GM12878 (cell line): Measurements from ENCODE around the gene PNPLA4. TPM values are rescaled to one million over a fixed set of nuclear protein-coding genes. Genes with fewer than 3 reads are reported as not detected.
A peak's percentile ranks its signal among the peaks of the same experiment; 100 is the strongest.

Source experiments
- ATAC-seq: fragments of 200-7000 bp; cut with Tn5 transposase; 3 replicates; pipeline ENCODE4 v1.9.1; 2020; ENCODE audit warnings: mild to moderate bottlenecking, moderate library complexity
- Bru-seq: library from RNA; stranded (reverse); fragments of 400-500 nt; gene quantifications from one replicate; lab custom pipeline; 2021; lab: Mats Ljungman, UMichigan
- BruChase-seq, 2 experiments: library from RNA; stranded (reverse); fragments of 400-500 nt; gene quantifications; one replicate each; lab custom pipeline; 2021; lab: Mats Ljungman, UMichigan
- BruUV-seq: library from RNA; stranded (reverse); fragments of 400-500 nt; replicated peaks from 2 replicates; lab custom pipeline; 2021; lab: Mats Ljungman, UMichigan
- CTCF ChIA-PET: fragments of 300-600 bp; sonication (Branson Sonifier 250); formaldehyde crosslinking; extraction: SDS; loops from one replicate; lab custom pipeline; 2021; ENCODE audit warnings: inconsistent platforms; lab: Yijun Ruan, JAX
- POLR2A ChIA-PET: fragments of 350-600 bp; formaldehyde crosslinking; extraction: SDS; loops from one replicate; lab custom pipeline; 2021; ENCODE audit warnings: inconsistent platforms; lab: Charles Lee
- RAD21 ChIA-PET: fragments of 300-600 bp; sonication (Branson Sonifier 250); formaldehyde crosslinking; loops from one replicate; lab custom pipeline; 2023; ENCODE audit warnings: antibody characterized with exemption; ENCODE audit not compliant: unreplicated experiment; lab: Charles Lee
- SMC1A ChIA-PET: fragments of 300-600 bp; sonication (Branson Sonifier 250); formaldehyde crosslinking; loops from one replicate; lab custom pipeline; 2023; ENCODE audit not compliant: unreplicated experiment, uncharacterized antibody; lab: Charles Lee
- DNase-seq: peaks from one replicate; pipeline ENCODE4 v3.0.0-alpha.2; 2011; ENCODE audit warnings: low read depth, low spot score
- FAIRE-seq: peaks from 3 replicates; lab custom pipeline; 2011; peaks lifted over from hg19 to GRCh38; lab: Jason Lieb, UNC
- H2AFZ ChIP-seq: 2 replicates; pipeline ENCODE4 v1.6.0; 2011; ENCODE audit warnings: low read depth, low read length, control low read depth; ENCODE audit not compliant: control insufficient read depth
- H3K27ac ChIP-seq: 2 replicates; pipeline ENCODE4 v1.5.1; 2011; ENCODE audit warnings: control low read depth; ENCODE audit not compliant: control insufficient read depth, insufficient read depth
- H3K27me3 ChIP-seq, 2 experiments: replicated peaks in 1 of 2; 2 replicates each; pipeline versions ENCODE4 v1.6.0 to v1.6.1; 2011; ENCODE audit warnings: low read length in 1 of 2; ENCODE audit not compliant: control insufficient read depth in 2 of 2, insufficient read depth in 2 of 2
- H3K36me3 ChIP-seq, 2 experiments: 2 replicates each; pipeline ENCODE4 v1.5.1; 2011; ENCODE audit warnings: low read length in 1 of 2; ENCODE audit not compliant: control insufficient read depth in 2 of 2, insufficient read depth in 2 of 2
- H3K4me1 ChIP-seq: 2 replicates; pipeline ENCODE4 v1.6.1; 2011; ENCODE audit warnings: mild to moderate bottlenecking, low read length, moderate library complexity, mixed read lengths; ENCODE audit not compliant: control insufficient read depth, insufficient read depth
- H3K4me2 ChIP-seq: 2 replicates; pipeline ENCODE4 v1.6.0; 2011; ENCODE audit warnings: control low read depth; ENCODE audit not compliant: control insufficient read depth, insufficient read depth
- H3K4me3 ChIP-seq: fragments of 200-600 bp; sonication (generic); 2 replicates; pipeline ENCODE4 v1.5.1; 2016
- H3K79me2 ChIP-seq: 2 replicates; pipeline ENCODE4 v1.6.0; 2011; ENCODE audit warnings: low read length; ENCODE audit not compliant: control insufficient read depth, insufficient read depth
- H3K9ac ChIP-seq: 2 replicates; pipeline ENCODE4 v1.8.0; 2011; ENCODE audit warnings: low read length, control low read depth, mixed read lengths; ENCODE audit not compliant: control insufficient read depth, insufficient read depth
- H3K9me3 ChIP-seq: replicated peaks from 3 replicates; pipeline ENCODE4 v1.5.1; 2011; ENCODE audit warnings: mild to moderate bottlenecking, low read length; ENCODE audit not compliant: control insufficient read depth, insufficient read depth
- H4K20me1 ChIP-seq: 2 replicates; pipeline ENCODE4 v1.6.0; 2011; ENCODE audit not compliant: control insufficient read depth, insufficient read depth
- BRCA1 ChIP-seq: IDR thresholded peaks from 2 replicates; pipeline ENCODE4 v1.6.1; 2011; ENCODE audit warnings: low read depth, low read length, improper control_type of control experiment
- CBFB ChIP-seq: IDR thresholded peaks from 2 replicates; pipeline ENCODE4 v1.6.1; 2016; ENCODE audit warnings: antibody characterized with exemption, low read depth
- CEBPB ChIP-seq, 2 experiments: fragments of 150-350 bp in 1 of 2; IDR thresholded peaks; 2 replicates each; pipeline ENCODE4 v1.6.1; 2012 to 2014; ENCODE audit warnings: low read depth in 2 of 2, low read length in 2 of 2, borderline replicate concordance in 1 of 2, inconsistent platforms in 1 of 2
- CHD4 ChIP-seq: fragments of 200-600 bp; sonication (generic); IDR thresholded peaks from 2 replicates; pipeline ENCODE4 v1.6.1; 2016; ENCODE audit warnings: mild to moderate bottlenecking
- HDAC6 ChIP-seq: fragments of 200-600 bp; sonication (generic); IDR thresholded peaks from one replicate; pipeline ENCODE4 v1.8.0; 2017; ENCODE audit warnings: antibody characterized with exemption; ENCODE audit not compliant: unreplicated experiment
- IRF5 ChIP-seq: fragments of 450-650 bp; IDR thresholded peaks from 2 replicates; pipeline ENCODE4 v1.6.1; 2017; ENCODE audit warnings: borderline replicate concordance
- MTA2 ChIP-seq: fragments of 450-650 bp; IDR thresholded peaks from 2 replicates; pipeline ENCODE4 v1.6.1; 2016; ENCODE audit warnings: low read depth, mild to moderate bottlenecking, moderate library complexity
- NFYA ChIP-seq: IDR thresholded peaks from 2 replicates; pipeline ENCODE4 v1.6.1; 2011; ENCODE audit warnings: low read depth, mild to moderate bottlenecking, low read length, improper control_type of control experiment, borderline replicate concordance
- PAX5 ChIP-seq: IDR thresholded peaks from 2 replicates; pipeline ENCODE4 v1.6.1; 2011; ENCODE audit warnings: low read depth, low read length, borderline replicate concordance
- PKNOX1 ChIP-seq: fragments of 450-650 bp; IDR thresholded peaks from 2 replicates; pipeline ENCODE4 v1.6.1; 2016; ENCODE audit warnings: mild to moderate bottlenecking
- RBBP5 ChIP-seq: fragments of 200-600 bp; sonication (generic); conservative IDR thresholded peaks from 2 replicates; pipeline ENCODE4 v1.6.1; 2016
- SIN3A ChIP-seq: IDR thresholded peaks from 2 replicates; pipeline ENCODE4 v1.6.1; 2012; ENCODE audit warnings: low read depth, low read length, improper control_type of control experiment
- SIX5 ChIP-seq: IDR thresholded peaks from 2 replicates; pipeline ENCODE4 v1.6.1; 2011; ENCODE audit warnings: mild to moderate bottlenecking, low read depth, low read length, moderate library complexity; ENCODE audit not compliant: severe bottlenecking
- SMARCA5 ChIP-seq: fragments of 450-650 bp; IDR thresholded peaks from 2 replicates; pipeline ENCODE4 v1.6.1; 2017; ENCODE audit warnings: mild to moderate bottlenecking
- TARDBP ChIP-seq: IDR thresholded peaks from 2 replicates; pipeline ENCODE4 v1.6.1; 2016; ENCODE audit warnings: borderline replicate concordance
- ZNF384 ChIP-seq: IDR thresholded peaks from 2 replicates; pipeline ENCODE4 v1.6.1; 2012; ENCODE audit warnings: low read depth, mild to moderate bottlenecking, low read length, improper control_type of control experiment, borderline replicate concordance
- WGBS: methylation state at CpG from one replicate; pipeline ENCODE4 v1.1.6; 2016; ENCODE audit warnings: low lambda C conversion rate; ENCODE audit not compliant: insufficient replicate concordance, insufficient coverage; ENCODE audit errors: missing lambda C conversion rate; 5-methylcytosine and 5-hydroxymethylcytosine counted together
- in situ Hi-C: fragments of 300-500 bp; cut with MboI; formaldehyde crosslinking; loops from 9 replicates; pipeline ENCODE4 v1.14.3; 2018; ENCODE audit warnings: mixed read lengths
- intact Hi-C: fragments of 100-400 bp; cut with micrococcal nuclease; formaldehyde crosslinking; loops from one replicate; pipeline ENCODE4 v1.14.2; 2022; ENCODE audit not compliant: unreplicated experiment
- long read RNA-seq, 2 experiments: library from polyadenylated mRNA; unstranded; transcript quantifications; one replicate each; pipeline ENCODE4 v2.0.0, GENCODE V29; 2019 to 2020
- polyA minus RNA-seq, 3 experiments: library from RNA; depleted of rRNA, polyadenylated mRNA; stranded (reverse); fragments of >200 nt; gene quantifications; 2 replicates each; pipeline ENCODE4 v1.2.3, GENCODE V29; 2011
- polyA plus RNA-seq, 11 experiments: library from polyadenylated mRNA; depleted of rRNA in 4 of 11; unstranded in 6 of 11; stranded (reverse) in 5 of 11; fragments of >200 nt; fragmentation: Nextera tagmentation in 4 of 11; fragmentation: Illumina TruSeq in 1 of 11; extraction: Ambion mirVana in 4 of 11; extraction: Trizol in 1 of 11; gene quantifications; 1 replicate in 1 of 11; 2 replicates in 10 of 11; pipeline versions ENCODE4 v1.2.1 to v1.2.3, GENCODE V29; 2011 to 2016; ENCODE audit warnings: inconsistent platforms in 2 of 11, missing spikeins in 2 of 11, low read depth in 1 of 11
- total RNA-seq, 4 experiments: library from RNA; depleted of rRNA in 3 of 4; stranded (reverse); fragments of >200 nt in 3 of 4; fragmentation: Illumina TruSeq in 1 of 4; extraction: Trizol in 1 of 4; gene quantifications; 2 replicates each; pipeline versions ENCODE4 v1.2.1 to v1.2.3, GENCODE V29; 2013 to 2021

PNPLA4 gene
- 5.4 and 5.8 TPM in 2 replicates for total RNA-seq (2013; cell fraction: nucleolus; rRNA removed)
- 24.0 and 34.6 TPM in 2 replicates for total RNA-seq (2014; rRNA removed)
- total RNA-seq (2014; rRNA removed; fragmentation: Illumina TruSeq; extraction: Trizol): 16.9 and 20.2 TPM in 2 replicates
- total RNA-seq (2021): 21.1 and 24.0 TPM in 2 replicates
- 11.5 TPM for polyA plus RNA-seq (2011; ENCODE audit: low read depth)
- polyA plus RNA-seq (2011; rRNA removed): 14.9 and 18.0 TPM in 2 replicates
- 23.6 and 32.1 TPM in 2 replicates for polyA plus RNA-seq (2011; cell fraction: cytosol; rRNA removed)
- 12.9 and 13.8 TPM in 2 replicates for polyA plus RNA-seq (2011; cell fraction: nucleus; rRNA removed)
- polyA plus RNA-seq (2012): 16.3 and 16.7 TPM in 2 replicates
- 35.0 and 38.5 TPM in 2 replicates for polyA plus RNA-seq (2014; fragmentation: Illumina TruSeq; extraction: Trizol)
- 10 to 100 TPM; 35.0 to 53.0 TPM for polyA plus RNA-seq (2014; fragmentation: Nextera tagmentation; extraction: Ambion mirVana)
- polyA plus RNA-seq (2014; rRNA removed): 22.8 and 32.2 TPM in 2 replicates
- 10 to 100 TPM; 42.1 to 51.4 TPM for polyA plus RNA-seq (2016; fragmentation: Nextera tagmentation; extraction: Ambion mirVana)
- polyA minus RNA-seq (2011; rRNA and poly(A)+ RNA removed): 13.2 and 16.8 TPM in 2 replicates
- polyA minus RNA-seq (2011; cell fraction: cytosol; rRNA and poly(A)+ RNA removed): 3.9 and 8.6 TPM in 2 replicates
- 1.6 and 3.1 TPM in 2 replicates for polyA minus RNA-seq (2011; cell fraction: nucleus; rRNA and poly(A)+ RNA removed)
- percentile 61 among the genes with signal in this experiment for Bru-seq, nascent RNA
- percentile 47 among the genes with signal in this experiment for BruChase-seq, experiment 1, labeled RNA remaining after a 6-hour chase
- percentile 46 among the genes with signal in this experiment for BruChase-seq, experiment 2, labeled RNA remaining after a 2-hour chase
- long read RNA-seq, experiment 1, transcript PNPLA4-201 (7 exons, 3,372 nt): major isoform, 9 of 16 reads
- long read RNA-seq, experiment 1, partial matches to known transcripts: 0 of 16 reads
- long read RNA-seq, experiment 1, other reads (novel, unspliced or antisense): 7 of 16 reads
- long read RNA-seq, experiment 2, transcript PNPLA4-201 (7 exons, 3,372 nt): major isoform, 47 of 62 reads
- long read RNA-seq, experiment 2, partial matches to known transcripts: 2 of 62 reads
- long read RNA-seq, experiment 2, other reads (novel, unspliced or antisense): 10 of 62 reads

GRCh38 chrX:7927259-7928167 is at the start of gene PNPLA4:
Gene PNPLA4, minus strand, starts transcription at chrX:7927413. Its CDS starts 1,294 bp downstream, at chrX:7926119.
- SMC1A ChIA-PET: interaction anchor here (1.2 to 2.9 kb wide), 4 partner anchors 11 to 22 kb away, joined by 3 to 12 read pairs (median 4); no protein-coding TSS in a partner anchor
- CTCF ChIA-PET: interaction anchor here (0.6 to 1.2 kb wide), 2 partner anchors 16 to 781 kb away, joined by 3 to 8 read pairs; no protein-coding TSS in a partner anchor
- Histone ChIP-seq H3K27ac (peak within 1 kb of the TSS; percentile 84), H4K20me1 (no peaks in the 10 kb centered on the region), H3K4me2 (peak within 1 kb of the TSS; percentile 85), H3K4me3 (peak within 1 kb of the TSS; percentile 67), H3K36me3 (no peaks in the 10 kb centered on the region), H2AFZ (peak within 1 kb of the TSS; percentile 91), H3K79me2 (peaks cover 2% of the 10 kb centered on the region; the same call in 1 of the 2 replicates), H3K9ac (peak within 1 kb of the TSS; percentile 65), H3K4me1 (peaks cover 7% of the 10 kb centered on the region), H3K9me3 (no peaks in the 10 kb centered on the region), H3K27me3 (no peaks in the 10 kb centered on the region)
- intact Hi-C loops: loop anchor here (2.0 to 10.0 kb wide), 6 partner anchors 59 to 1907 kb away; partner anchors contain the start of genes PUDP and STS
- POLR2A ChIA-PET: interaction anchor here (1.5 kb wide), 1 partner anchor 21 kb away, joined by 4 read pairs; no protein-coding TSS in a partner anchor
- WGBS: 6% methylated on average over 52 of the region's 52 CpGs
- TSS peak; percentile 87 for BruUV-seq
- DNase-seq (peak; percentile 86), ATAC-seq (peak; percentile 93), FAIRE-seq (peak; percentile 82)
- RAD21 ChIA-PET: interaction anchor here (0.8 to 1.3 kb wide), 2 partner anchors 20 to 38 kb away, joined by 3 read pairs; no protein-coding TSS in a partner anchor
- in situ Hi-C loops: loop anchor here (5.0 to 25.0 kb wide), 3 partner anchors 795 to 1905 kb away; no protein-coding TSS in a partner anchor
- TF ChIP-seq SIX5: peak; percentile 33
- TF ChIP-seq TARDBP: no peak
- TF ChIP-seq SIN3A: no peak
- TF ChIP-seq CBFB: peak; percentile 47; the same call in 1 of the 2 replicates
- no peak for TF ChIP-seq HDAC6
- TF ChIP-seq BRCA1: no peak; the same call in 1 of the 2 replicates
- no peak for TF ChIP-seq CHD4
- peak; percentile 85 for TF ChIP-seq MTA2
- TF ChIP-seq ZNF384: no peak
- TF ChIP-seq PAX5: no peak
- no peak for TF ChIP-seq IRF5
- TF ChIP-seq NFYA: no peak
- TF ChIP-seq SMARCA5: peak; percentile 85
- no peak for TF ChIP-seq CEBPB (IDR thresholded peaks at IDR 0.05; ENCODE audit: borderline replicate concordance in 1 of 2, low read depth in 2 of 2, low read length in 2 of 2)
- 0 out of 2 replicates have a peak, but pooled peaks have one; percentile 19 for TF ChIP-seq RBBP5
- TF ChIP-seq PKNOX1: peak; percentile 98
